ENCODE results near the gene NEK2.

- TF ChIP-seq CTCF (IDR thresholded peaks at IDR 0.05) (no peak), EZH2 (IDR thresholded peaks at IDR 0.05; ENCODE audit: borderline replicate concordance, insufficient read depth, low read depth, low read length, poor library complexity, severe bottlenecking) (no peak)
Measured at GRCh38 chr1:211684331-211684730, 8.9 kb upstream of the NEK2 start.

Data from B cell (primary cell).